Gastrocnemius medialis (tissue), 4 donors: Measurements from ENCODE around the gene OR10H4.

Experiments
- POLR2A ChIP-seq, 2 donors: fragments of 450-650 bp; IDR thresholded peaks; one replicate each; pipeline ENCODE4 v1.6.1; 2017; ENCODE audit warnings: antibody characterized with exemption in 2 of 2, mild to moderate bottlenecking in 2 of 2, moderate library complexity in 2 of 2
- TF ChIP-seq, protein P1 (sequence below), 5 experiments: fragments of 450-650 bp in 3 of 5; fragments of 200-600 bp in 2 of 5; sonication (generic) in 2 of 5; IDR thresholded peaks in 4 of 5; conservative IDR thresholded peaks in 1 of 5; 1 replicate in 4 of 5; 2 replicates in 1 of 5; pipeline ENCODE4 v1.5.1; 2016 to 2019; ENCODE audit warnings: antibody characterized with exemption in 5 of 5, mild to moderate bottlenecking in 3 of 5, moderate library complexity in 3 of 5

DNA sequence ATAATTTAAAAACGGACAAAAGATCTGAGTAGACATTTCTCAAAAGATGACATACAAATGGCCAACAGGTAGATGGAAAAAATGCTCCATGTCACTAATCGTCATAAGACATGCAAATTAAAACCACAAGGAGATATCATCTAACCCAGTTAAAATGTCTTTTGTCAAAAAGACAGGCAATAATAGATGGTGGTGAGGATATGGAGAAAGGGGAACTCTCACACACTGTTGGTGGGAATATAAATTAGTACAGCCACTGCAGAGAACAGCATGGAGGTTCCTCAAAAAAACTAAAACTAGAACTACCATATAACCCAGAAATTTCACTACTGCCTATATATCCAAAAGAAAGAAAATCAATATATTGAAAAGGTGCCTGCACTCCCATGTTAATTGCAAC, 37.9 kb downstream of the OR10H4 start:
- no peak for TF ChIP-seq POLR2A (IDR thresholded peaks at IDR 0.05)
- TF ChIP-seq, protein P1, sequence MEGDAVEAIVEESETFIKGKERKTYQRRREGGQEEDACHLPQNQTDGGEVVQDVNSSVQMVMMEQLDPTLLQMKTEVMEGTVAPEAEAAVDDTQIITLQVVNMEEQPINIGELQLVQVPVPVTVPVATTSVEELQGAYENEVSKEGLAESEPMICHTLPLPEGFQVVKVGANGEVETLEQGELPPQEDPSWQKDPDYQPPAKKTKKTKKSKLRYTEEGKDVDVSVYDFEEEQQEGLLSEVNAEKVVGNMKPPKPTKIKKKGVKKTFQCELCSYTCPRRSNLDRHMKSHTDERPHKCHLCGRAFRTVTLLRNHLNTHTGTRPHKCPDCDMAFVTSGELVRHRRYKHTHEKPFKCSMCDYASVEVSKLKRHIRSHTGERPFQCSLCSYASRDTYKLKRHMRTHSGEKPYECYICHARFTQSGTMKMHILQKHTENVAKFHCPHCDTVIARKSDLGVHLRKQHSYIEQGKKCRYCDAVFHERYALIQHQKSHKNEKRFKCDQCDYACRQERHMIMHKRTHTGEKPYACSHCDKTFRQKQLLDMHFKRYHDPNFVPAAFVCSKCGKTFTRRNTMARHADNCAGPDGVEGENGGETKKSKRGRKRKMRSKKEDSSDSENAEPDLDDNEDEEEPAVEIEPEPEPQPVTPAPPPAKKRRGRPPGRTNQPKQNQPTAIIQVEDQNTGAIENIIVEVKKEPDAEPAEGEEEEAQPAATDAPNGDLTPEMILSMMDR (IDR thresholded peaks at IDR 0.05 in 4 of 5, conservative IDR thresholded peaks at IDR 0.05 in 1 of 5) = no peak
